Fibroblast of lung (primary cell): ENCODE measurements around the gene PDSS2. TPM values are rescaled to one million over a fixed set of nuclear protein-coding genes. Genes with fewer than 3 reads are reported as not detected.
"Not testable (repeated sequence)": the region's sequence is repeated elsewhere in the genome, so short reads cannot be mapped to it uniquely, and the experiment has no call there.

ENCODE experiments used
- DNase-seq, 2 donors: peaks; one replicate each; pipeline versions ENCODE4 v3.0.0 to v3.0.0-alpha.2; 2010; ENCODE audit warnings: low read depth in 2 of 2
- H2AFZ ChIP-seq: 2 replicates; pipeline ENCODE4 v1.5.1; 2012; ENCODE audit warnings: low read length, control low read depth, inconsistent platforms
- H3K27ac ChIP-seq: 2 replicates; pipeline ENCODE4 v1.5.1; 2011; ENCODE audit warnings: low read length, control low read depth; ENCODE audit not compliant: insufficient read depth
- H3K27me3 ChIP-seq: 2 replicates; pipeline ENCODE4 v1.5.1; 2011; ENCODE audit warnings: mild to moderate bottlenecking, low read length; ENCODE audit not compliant: control insufficient read depth, insufficient read depth
- H3K36me3 ChIP-seq: 2 replicates; pipeline ENCODE4 v1.5.1; 2011; ENCODE audit warnings: low read length; ENCODE audit not compliant: control insufficient read depth, insufficient read depth
- H3K4me1 ChIP-seq: 2 replicates; pipeline ENCODE4 v1.5.1; 2011; ENCODE audit warnings: low read length; ENCODE audit not compliant: control insufficient read depth, insufficient read depth; ENCODE audit errors: extremely low read depth
- H3K4me2 ChIP-seq: 2 replicates; pipeline ENCODE4 v1.5.1; 2011; ENCODE audit warnings: low read length, control low read depth; ENCODE audit not compliant: insufficient read depth; ENCODE audit errors: extremely low read depth
- H3K4me3 ChIP-seq, 4 experiments: fragments of 200-600 bp in 1 of 4; sonication (generic) in 1 of 4; replicated peaks in 1 of 4; 2 replicates each; pipeline ENCODE4 v1.5.1; 2011 to 2016; ENCODE audit warnings: low read length in 4 of 4, low read depth in 3 of 4, mild to moderate bottlenecking in 3 of 4, control low read depth in 2 of 4, inconsistent platforms in 1 of 4, mixed read lengths in 1 of 4; ENCODE audit not compliant: insufficient read depth in 1 of 4; ENCODE audit errors: control extremely low read depth in 1 of 4
- H3K79me2 ChIP-seq: 2 replicates; pipeline ENCODE4 v1.5.1; 2012; ENCODE audit warnings: mild to moderate bottlenecking, low read length, inconsistent platforms; ENCODE audit not compliant: control insufficient read depth, insufficient read depth
- H3K9ac ChIP-seq: 2 replicates; pipeline ENCODE4 v1.5.1; 2011; ENCODE audit warnings: mild to moderate bottlenecking, low read length, control low read depth; ENCODE audit not compliant: insufficient read depth
- H3K9me3 ChIP-seq: 2 replicates; pipeline ENCODE4 v1.5.1; 2012; ENCODE audit warnings: low read depth, low read length; ENCODE audit not compliant: control insufficient read depth, insufficient read depth
- H4K20me1 ChIP-seq: 2 replicates; pipeline ENCODE4 v1.5.1; 2011; ENCODE audit warnings: low read length; ENCODE audit not compliant: control insufficient read depth, insufficient read depth; ENCODE audit errors: extremely low read depth
- CTCF ChIP-seq, 2 donors: IDR thresholded peaks in 1 of 2; conservative IDR thresholded peaks in 1 of 2; 1 replicate in 1 of 2; 2 replicates in 1 of 2; pipeline ENCODE4 v1.5.1; 2011 to 2012; ENCODE audit warnings: low read length in 2 of 2, control low read depth in 1 of 2, inconsistent platforms in 1 of 2, low read depth in 1 of 2, mild to moderate bottlenecking in 1 of 2
- EZH2 ChIP-seq: IDR thresholded peaks from 2 replicates; pipeline ENCODE4 v1.5.1; 2012; ENCODE audit warnings: low read length, control low read depth, mild to moderate bottlenecking; ENCODE audit errors: missing control alignments
- polyA plus RNA-seq, 2 donors: library from polyadenylated mRNA; depleted of rRNA in 1 of 2; stranded (reverse) in 1 of 2; unstranded in 1 of 2; fragments of >200 nt; gene quantifications; 2 replicates each; pipeline ENCODE4 v1.2.1, GENCODE V29; 2011 to 2012; ENCODE audit warnings: missing spikeins in 1 of 2
- total RNA-seq: library from RNA; depleted of rRNA; stranded (reverse); fragments of >200 nt; gene quantifications from 2 replicates; pipeline ENCODE4 v1.2.1, GENCODE V29; 2014

PDSS2 gene
- total and polyA plus RNA-seq, 2 donors (not counting 1 experiment from before 2014, with no cell fraction given) = 12.1 to 13.8 TPM

DNA sequence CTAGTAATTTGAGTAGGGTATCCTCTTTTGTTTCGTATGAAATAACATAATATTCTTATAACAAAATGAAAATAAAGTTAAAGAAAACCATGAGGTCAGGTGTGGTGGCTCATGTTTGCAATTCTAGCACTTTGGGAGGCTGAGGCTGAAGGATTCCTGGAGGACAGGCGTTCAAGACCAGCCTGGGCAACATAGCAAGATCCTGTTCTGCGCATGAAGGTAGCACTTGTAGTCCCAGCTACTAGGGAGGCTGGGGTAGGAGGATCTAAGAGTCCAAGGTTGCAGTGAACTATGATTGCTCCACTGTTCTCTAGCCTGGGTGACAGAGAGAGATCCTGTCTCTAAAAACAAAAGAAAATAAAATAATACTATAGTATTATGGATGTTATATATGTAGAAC lies 145.6 kb downstream of the PDSS2 start:
- Histone ChIP-seq H3K4me2 (no peak overlapping the region), H3K27me3 (no peaks in the 10 kb centered on the region), H3K4me3 (no peak overlapping the region), H3K79me2 (no peaks in the 10 kb centered on the region), H2AFZ (no peak overlapping the region), H3K36me3 (no peaks in the 10 kb centered on the region), H3K4me1 (no peaks in the 10 kb centered on the region), H3K9me3 (no peaks in the 10 kb centered on the region), H3K27ac (no peak overlapping the region), H3K9ac (no peak overlapping the region), H4K20me1 (no peaks in the 10 kb centered on the region)
- TF ChIP-seq CTCF (conservative IDR thresholded peaks at IDR 0.05 in 1 of 2, IDR thresholded peaks at IDR 0.05 in 1 of 2; ENCODE audit: low read depth in 1 of 2, low read length in 2 of 2) (no peak), EZH2 (no peak)
- DNase-seq = no peak

- Histone ChIP-seq H3K9me3 (no peaks in the 10 kb centered on the region), H3K4me2 (no peak overlapping the region), H3K36me3 (no peaks in the 10 kb centered on the region), H3K9ac (no peak overlapping the region), H4K20me1 (no peaks in the 10 kb centered on the region), H3K4me3 (no peak overlapping the region), H2AFZ (no peak overlapping the region), H3K4me1 (no peaks in the 10 kb centered on the region), H3K27ac (no peak overlapping the region), H3K27me3 (no peaks in the 10 kb centered on the region), H3K79me2 (no peaks in the 10 kb centered on the region)
- no peak for DNase-seq
- TF ChIP-seq EZH2 (no peak), CTCF (conservative IDR thresholded peaks at IDR 0.05 in 1 of 2, IDR thresholded peaks at IDR 0.05 in 1 of 2; ENCODE audit: low read depth in 1 of 2, low read length in 2 of 2) (no peak)
Observed at GRCh38 chr6:107310362-107310761, 149.0 kb downstream of the PDSS2 start.

- H3K4me1 ChIP-seq = no peaks in the 10 kb centered on the region
- no peak overlapping the region for H3K9ac ChIP-seq
- no peaks in the 10 kb centered on the region for H3K36me3 ChIP-seq
- TF ChIP-seq CTCF (conservative IDR thresholded peaks at IDR 0.05 in 1 of 2, IDR thresholded peaks at IDR 0.05 in 1 of 2; ENCODE audit: low read depth in 1 of 2, low read length in 2 of 2) = no peak
- TF ChIP-seq EZH2 = no peak
- H3K27ac ChIP-seq = no peak overlapping the region
- H3K4me2 ChIP-seq = no peak overlapping the region
- H3K79me2 ChIP-seq = no peaks in the 10 kb centered on the region
- DNase-seq = no peak
- H2AFZ ChIP-seq = no peak overlapping the region
- no peaks in the 10 kb centered on the region for H4K20me1 ChIP-seq
- no peak overlapping the region for H3K4me3 ChIP-seq
- H3K27me3 ChIP-seq = no peaks in the 10 kb centered on the region
- H3K9me3 ChIP-seq = no peaks in the 10 kb centered on the region
Observed at GRCh38 chr6:107308677-107309076, 150.7 kb downstream of the PDSS2 start.

GRCh38 chr6:107305994-107306393 lies 153.4 kb downstream of the PDSS2 start:
- H3K9me3 ChIP-seq, H3K27me3 ChIP-seq, H3K4me1 ChIP-seq, H3K27ac ChIP-seq, H3K4me3 ChIP-seq, H2AFZ ChIP-seq, H4K20me1 ChIP-seq, H3K4me2 ChIP-seq, H3K9ac ChIP-seq, H3K79me2 ChIP-seq, H3K36me3 ChIP-seq, DNase-seq: not testable (repeated sequence)
